Dedifferentiated amniotic fluid mesenchymal stem cell (primary cell): ENCODE measurements around the gene AXIN2.

ENCODE experiments used
- DNase-seq: peaks from one replicate; pipeline ENCODE4 v3.0.0-alpha.2; 2016; ENCODE audit errors: extremely low spot score

Gene AXIN2

GRCh38 chr17:65556014-65556909 lies 5.2 kb downstream of the AXIN2 start:
- DNase-seq: peak; percentile 54

- DNase-seq: no peak
Observed at GRCh38 chr17:65554553-65555223, 6.8 kb downstream of the AXIN2 start.

- DNase-seq: peak; percentile 67
Observed at GRCh38 chr17:65553646-65554552, 7.5 kb downstream of the AXIN2 start.

- peak; percentile 63 for DNase-seq
Observed at GRCh38 chr17:65553009-65553645, 8.3 kb downstream of the AXIN2 start.

- no peak for DNase-seq
Observed at GRCh38 chr17:65552214-65552613, 9.2 kb downstream of the AXIN2 start.

- DNase-seq: no peak
Observed at GRCh38 chr17:65551267-65552040, 10.0 kb downstream of the AXIN2 start.

GRCh38 chr17:65550758-65551157 lies 10.7 kb downstream of the AXIN2 start:
- DNase-seq: no peak

GRCh38 chr17:65550075-65550662 lies 11.3 kb downstream of the AXIN2 start:
- no peak for DNase-seq

GRCh38 chr17:65548269-65548969 lies 13.0 kb downstream of the AXIN2 start:
- DNase-seq: no peak

- no peak for DNase-seq
Observed at GRCh38 chr17:65547253-65547670, 14.2 kb downstream of the AXIN2 start.

- no peak for DNase-seq
Observed at GRCh38 chr17:65546579-65546978, 14.9 kb downstream of the AXIN2 start.

- DNase-seq: no peak
Observed at GRCh38 chr17:65545705-65546523, 15.5 kb downstream of the AXIN2 start.

- DNase-seq: no peak
Observed at GRCh38 chr17:65544672-65545071, 16.8 kb downstream of the AXIN2 start.

GRCh38 chr17:65542610-65543009 lies 18.8 kb downstream of the AXIN2 start:
- no peak for DNase-seq

- no peak for DNase-seq
Observed at GRCh38 chr17:65542067-65542466, 19.4 kb downstream of the AXIN2 start.

- no peak for DNase-seq
Observed at GRCh38 chr17:65541453-65541852, 20.0 kb downstream of the AXIN2 start.

GRCh38 chr17:65539630-65540266 lies 21.7 kb downstream of the AXIN2 start:
- DNase-seq: no peak
